HG03460 (cell line): ENCODE data around the gene OLAH.

Source experiments
- ATAC-seq: cut with Tn5 transposase; IDR thresholded peaks from one replicate; pipeline ENCODE4 v1.9.1; 2021; ENCODE audit not compliant: unreplicated experiment

OLAH gene

DNA sequence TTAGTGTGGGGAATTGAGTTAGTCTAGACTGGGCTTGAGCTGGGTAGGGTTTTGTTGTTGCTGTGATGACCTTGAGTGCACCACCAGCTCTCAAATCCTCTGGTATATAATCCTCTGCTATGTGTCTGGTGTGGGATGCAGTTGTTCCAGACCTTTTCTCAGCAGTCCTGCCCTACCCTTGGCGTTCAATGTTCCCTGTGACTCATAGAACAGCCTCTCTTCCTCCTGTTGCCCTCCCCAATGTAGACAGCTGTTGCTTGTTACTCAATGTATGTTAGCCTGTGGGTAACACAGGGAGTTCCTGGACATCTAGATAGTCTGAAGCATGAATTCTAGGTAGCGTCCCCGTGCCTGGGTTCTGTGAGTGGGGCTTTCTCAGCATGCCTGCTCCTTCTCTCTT, 25.1 kb downstream of the OLAH start:
- ATAC-seq: no peak

DNA sequence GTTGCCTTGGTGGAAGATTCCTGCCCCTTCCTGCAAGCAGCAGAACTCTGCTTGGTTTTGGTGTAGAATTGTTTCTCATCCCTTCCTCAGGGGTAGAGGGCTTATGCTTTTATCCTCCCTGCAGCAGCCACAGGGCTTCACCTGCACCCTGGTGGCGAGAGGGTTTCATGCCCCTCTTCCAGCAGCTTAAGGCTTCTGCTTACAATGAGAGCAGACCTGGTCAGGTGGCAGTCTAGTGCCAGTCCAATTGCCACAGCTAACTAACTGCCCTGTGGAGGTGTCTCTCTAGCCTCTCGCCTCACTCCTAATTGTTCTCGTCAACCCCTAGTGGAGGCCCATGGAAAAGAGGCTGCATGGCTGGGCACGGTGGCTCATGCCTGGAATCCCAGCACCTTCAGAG, 25.5 kb downstream of the OLAH start:
- ATAC-seq: no peak

DNA sequence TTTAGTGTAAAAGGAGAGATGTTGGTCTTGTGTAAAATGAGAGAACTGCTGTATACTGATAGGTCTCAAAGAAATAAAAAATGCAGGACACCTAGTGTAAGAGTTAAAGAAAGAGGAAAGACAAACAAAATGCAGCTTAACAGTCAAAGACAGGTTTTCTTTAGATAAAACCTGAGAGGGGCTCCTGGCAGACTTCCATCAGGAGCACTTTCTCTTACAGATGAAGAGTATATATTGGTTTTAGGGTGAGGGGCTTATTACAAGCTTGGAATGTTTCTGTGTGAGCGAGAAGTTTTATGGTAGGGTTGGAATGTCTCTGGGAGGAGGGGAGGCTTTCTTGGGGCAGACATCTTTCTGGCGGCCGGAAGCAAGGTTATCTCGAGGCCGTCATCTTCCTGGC, 28.6 kb downstream of the OLAH start:
- ATAC-seq: no peak

DNA sequence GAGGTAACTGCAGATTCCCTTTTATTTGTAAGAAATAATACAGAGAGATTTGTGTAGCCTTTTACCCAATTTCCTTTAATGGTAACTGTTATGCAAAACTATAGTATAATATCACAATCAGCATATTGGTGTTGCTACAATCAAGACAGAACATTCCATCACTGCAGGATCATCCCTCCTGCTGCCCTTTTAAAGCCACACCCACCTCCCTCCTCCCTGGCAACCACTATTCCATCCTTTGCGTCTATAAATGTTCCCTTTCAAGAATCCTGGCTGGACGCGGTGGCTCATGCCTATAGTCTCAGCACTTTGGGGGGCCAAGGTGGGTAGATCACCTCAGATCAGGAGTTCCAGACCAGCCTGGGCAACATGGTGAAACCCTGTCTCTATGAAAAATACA, 31.7 kb downstream of the OLAH start:
- ATAC-seq: no peak

DNA sequence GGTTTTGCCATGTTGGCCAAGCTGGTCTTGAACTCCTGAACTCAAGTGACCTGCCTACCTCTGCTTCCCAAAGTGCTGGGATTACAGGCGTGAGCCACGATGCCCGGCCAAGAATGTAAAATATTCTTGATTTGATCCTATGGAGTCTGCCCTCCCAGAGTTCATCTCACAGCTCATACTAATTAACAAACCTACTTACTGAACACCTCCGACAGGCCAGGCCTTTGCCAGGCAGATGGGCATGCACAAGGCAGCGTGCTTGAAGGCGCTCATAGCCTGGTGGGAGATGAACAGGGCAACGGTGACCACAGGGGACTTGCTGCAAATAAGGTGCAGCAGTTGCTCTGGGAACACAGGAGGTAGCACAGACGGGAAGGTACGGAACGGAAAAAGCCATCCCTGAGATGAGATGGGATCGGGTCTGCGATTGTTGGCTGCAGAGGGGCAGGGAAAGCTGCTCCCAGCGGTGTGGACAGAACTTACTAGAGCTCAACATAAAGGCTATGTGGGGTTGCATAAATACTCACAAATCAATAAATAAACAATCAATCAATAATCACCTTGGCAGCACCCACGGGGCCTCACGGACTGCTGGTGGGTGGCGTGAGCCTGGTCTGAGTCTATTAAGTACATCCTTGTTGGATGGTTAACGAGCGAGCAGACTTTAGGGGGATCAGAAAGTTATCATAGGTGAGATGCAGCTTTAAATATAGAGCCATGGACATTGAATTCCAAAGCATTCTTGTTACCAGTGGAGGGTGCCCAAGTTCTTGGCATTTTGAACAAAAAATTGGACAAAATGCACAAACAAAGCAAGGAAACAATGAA, 40.1 kb downstream of the OLAH start:
- ATAC-seq: no peak

DNA sequence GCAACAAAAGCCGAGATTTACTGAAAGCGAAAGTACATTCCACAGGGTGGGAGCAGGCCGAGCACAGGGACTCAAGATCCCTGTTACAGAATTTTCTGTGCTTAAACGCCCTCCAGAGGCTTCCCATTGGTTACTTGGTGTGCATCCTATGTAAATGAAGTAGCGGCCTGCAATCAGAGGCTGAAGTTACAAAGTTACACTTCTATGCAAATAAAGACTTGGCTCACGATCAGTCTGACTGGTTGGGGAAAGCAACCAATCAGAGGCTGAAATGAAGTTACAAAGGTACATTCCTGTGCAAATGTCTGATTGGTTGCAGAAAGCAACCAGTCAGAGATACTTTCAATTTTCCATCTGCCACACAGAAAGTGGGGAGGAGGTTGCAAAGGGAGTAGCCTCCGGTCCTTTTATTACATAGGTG, 40.8 kb downstream of the OLAH start:
- ATAC-seq: no peak

DNA sequence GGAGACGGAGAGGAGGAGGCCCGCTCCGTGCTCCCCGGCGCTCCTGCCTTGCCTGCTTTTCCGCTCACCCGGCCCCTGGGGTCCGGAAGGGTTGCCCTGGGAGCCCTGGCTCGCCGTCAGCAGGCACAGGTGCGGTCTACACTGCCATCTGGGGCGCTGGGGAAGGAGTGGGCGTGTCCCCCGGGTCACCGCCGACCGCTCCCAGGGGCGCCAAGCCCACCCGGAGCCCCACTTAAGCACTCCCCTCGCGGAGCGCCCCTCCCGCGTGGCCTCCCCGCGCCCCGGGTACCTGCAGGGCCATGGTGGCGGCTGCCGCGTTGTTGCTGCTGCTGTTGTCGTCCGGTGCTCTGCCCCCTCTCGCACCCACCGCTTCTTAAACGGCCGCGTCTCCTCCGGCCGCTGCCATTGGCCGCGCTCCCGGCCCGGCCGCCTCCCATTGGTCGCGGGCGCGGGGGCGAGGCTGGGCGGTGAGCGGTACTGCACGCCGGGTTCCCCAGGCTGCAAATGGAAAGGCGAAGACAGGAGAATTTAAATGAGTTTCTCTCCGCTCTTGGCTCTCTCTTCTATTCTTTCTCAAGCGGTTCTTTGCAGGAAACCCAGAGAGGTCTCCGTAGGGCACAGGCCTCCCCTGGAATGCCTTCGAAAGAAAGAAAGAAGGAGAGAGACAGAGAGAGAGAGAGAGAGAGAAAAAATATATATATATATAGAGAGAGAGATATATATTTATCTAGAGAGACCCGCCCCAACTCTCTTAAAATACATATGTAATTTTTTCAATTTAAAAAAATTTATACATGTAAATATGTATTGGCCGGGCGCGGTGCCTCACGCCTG, 44.9 kb downstream of the OLAH start, which contains the start of gene ACBD7:
Gene ACBD7 (minus strand): TSS at position 349 of the 834 bp plus-strand sequence. CDS start 48 bp downstream, at position 301.
- ATAC-seq: peak; percentile 99

DNA sequence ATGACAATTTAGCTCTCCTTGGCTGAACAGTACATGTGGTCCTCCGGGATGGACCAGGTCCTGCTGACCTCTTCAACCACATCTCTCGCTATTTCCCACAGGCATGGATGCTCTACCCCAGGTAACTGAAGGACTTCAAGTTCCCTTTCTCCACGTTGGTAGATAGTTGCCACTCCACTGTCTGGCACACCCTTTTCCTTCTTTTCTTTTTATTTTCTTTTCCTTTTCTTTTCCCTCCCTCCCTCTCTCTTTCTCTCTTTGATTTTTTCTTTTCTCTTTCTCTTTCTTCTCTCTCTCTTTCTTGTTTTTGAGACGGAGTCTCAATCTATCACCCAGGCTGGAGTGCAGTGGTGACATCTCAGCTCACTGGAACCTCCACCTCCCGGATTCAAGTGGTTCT, 47.7 kb downstream of the OLAH start:
- ATAC-seq: no peak

DNA sequence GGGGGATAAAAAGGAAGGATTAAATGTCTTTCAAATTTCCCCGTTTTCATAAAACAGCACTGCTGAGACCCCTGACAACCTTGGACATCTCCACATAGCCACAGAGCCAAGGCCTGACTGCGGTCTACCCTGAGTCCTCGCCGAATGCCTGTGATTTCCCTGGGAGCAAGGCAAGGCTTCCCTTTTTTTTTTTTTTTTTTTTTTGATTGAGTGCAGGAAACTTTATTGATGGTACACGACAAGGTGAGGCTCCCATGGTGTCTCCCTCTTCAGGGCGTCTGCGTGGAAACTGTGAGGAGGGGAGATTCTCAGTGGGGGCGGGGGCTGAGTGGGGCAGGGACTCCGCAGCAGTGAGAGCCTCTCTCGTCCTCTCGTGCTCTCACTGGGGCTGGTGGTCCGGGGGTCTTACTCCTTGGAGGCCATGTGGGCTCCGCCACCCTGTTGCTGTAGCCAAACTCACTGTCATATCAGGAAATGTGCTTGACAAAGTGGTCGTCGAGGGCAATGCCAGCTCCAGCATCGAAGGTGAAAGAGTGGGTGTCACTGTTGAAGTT, 49.2 kb downstream of the OLAH start:
- no peak for ATAC-seq

DNA sequence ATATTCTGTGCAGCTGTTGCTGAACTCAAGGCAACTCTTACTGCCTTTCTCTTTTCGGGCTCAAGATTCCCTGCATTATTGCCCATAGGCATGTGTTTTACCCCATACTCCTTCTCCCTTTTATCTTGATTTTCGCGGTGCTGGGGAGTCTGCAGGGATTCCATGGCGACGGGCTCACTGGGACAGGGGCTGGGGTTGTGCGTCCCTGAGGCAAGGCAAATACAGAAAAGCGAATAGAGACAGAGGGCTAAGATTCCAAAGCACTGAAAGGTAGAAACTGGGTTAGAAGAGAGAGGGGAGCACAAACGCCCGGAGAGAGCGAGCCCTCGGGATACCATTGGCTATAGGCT, 52.9 kb downstream of the OLAH start:
- peak; percentile 15 for ATAC-seq

DNA sequence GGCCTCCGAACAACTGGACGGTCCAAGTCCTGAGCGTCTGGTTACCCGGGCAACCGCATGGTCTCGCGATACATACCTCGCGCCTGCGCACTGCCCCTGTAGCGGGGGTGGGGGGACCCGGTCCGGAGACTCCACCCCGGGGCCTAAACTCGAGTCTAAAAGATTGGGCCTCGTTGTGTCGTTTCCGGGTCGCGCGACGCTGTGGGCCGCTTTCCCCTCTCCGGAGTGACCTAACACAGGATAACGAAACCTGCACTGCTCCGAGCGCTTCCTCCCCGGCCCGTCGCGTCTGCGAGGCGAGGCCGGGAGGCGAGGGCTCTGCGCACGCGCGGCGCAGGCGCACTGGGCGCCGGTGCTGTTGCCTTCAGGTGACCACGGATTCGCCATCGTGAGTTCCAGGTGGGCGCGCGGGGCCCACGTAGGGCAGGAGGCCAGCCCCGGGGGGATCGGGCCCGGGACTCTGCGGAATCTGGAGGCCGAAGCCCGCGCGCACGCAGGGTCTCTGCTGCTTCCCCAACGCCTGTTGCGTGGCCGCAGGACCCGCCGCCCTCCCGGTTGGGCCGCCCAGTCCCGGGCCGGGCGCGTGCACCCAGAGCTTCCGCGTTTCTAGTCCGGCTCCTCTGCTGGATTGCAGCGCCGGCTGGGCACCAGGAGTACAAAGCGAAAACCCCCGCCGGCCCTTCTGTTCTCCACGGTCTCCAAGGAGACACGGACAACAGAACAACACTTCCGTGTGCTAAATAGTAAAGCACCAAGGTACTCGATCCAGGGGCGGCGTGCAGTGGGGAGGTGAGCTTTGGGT, 53.5 kb downstream of the OLAH start, which contains the start of gene RPP38:
Gene RPP38 (plus strand): TSS at position 345 of the 802 bp plus-strand sequence. CDS start 5,960 bp downstream, outside the sequence.
- peak; percentile 84 for ATAC-seq

DNA sequence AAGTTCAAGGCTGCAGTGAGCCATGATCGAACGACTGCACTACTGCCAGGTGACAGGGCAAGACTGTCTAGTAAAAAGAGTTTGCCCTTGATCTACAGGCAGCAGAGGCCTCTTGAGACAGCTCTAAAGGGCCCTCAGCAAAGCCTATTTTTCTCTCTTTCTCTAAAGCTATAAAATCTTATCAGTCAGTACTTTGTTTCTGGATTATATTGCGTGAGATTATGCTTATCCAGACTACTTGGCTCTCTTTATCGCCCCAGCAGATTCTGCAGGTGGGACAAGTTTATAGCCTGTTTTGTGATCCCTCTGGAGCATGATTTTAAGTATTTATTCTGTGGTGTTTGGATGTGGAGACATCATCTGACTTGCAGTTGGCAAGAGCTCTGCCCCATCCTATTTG, 56.1 kb downstream of the OLAH start:
- no peak for ATAC-seq

DNA sequence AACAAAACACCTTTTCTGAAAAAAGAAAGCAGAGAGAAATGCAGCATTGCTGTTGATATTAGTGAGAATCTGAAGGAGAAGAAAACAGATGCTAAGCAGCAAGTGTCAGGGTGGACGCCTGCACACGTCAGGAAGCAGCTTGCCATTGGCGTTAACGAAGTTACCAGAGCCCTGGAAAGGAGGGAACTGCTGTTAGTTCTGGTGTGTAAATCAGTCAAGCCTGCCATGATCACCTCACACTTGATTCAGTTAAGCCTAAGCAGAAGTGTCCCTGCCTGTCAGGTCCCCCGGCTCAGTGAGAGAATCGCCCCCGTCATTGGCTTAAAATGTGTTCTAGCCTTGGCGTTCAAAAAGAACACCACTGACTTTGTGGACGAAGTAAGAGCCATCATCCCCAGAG, 59.8 kb downstream of the OLAH start:
- no peak for ATAC-seq

DNA sequence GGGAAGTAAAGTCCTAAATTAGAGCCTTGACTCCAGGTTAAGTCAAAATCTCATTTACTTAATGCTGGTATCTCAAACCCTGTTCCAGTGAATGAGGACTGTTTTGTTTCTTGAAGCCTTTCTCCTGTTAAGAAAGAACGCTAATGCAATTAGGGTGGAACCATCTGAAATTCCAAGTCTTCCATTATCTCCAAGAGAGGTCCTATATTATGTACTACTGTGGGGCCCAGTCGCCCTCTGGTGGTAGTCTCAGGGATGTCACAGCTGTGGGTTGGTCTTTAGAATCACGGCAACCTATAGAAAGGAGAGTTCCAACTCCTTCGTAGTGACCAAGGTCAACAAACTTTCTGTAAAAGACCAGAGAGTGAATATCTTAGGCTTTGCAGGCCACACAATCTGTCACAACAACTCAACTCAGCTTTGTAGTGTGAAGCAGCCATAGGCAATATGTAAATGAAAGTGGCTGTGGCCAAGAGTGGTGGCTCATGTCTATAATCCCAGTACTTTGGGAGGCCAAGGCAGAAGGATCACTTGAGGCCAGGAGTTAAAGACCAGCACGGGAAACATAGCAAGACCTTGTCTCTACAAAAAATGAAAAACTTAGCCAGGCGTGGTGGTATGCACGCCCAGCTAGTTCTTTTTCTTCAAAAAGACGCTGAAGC, 62.7 kb downstream of the OLAH start:
- no peak for ATAC-seq

DNA sequence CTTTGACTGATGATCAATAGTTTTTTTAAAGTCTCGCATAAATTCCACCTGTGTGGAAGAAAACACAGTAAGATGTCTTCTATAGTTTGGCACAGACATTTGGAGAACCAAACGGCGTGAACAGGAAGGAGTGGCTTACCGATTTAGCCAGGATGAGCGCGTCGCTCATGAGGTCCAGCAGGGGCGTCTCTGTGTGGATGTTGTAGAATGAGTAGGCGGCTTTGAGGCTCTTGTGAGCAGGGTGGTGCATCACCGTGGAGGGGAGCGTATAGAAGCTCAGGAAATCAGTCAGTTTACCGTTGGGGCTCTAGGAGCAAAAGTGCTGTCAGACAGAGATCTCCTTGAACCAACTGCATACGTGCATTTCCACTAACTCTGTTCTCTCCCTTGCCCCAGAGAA, 68.9 kb downstream of the OLAH start:
- no peak for ATAC-seq

DNA sequence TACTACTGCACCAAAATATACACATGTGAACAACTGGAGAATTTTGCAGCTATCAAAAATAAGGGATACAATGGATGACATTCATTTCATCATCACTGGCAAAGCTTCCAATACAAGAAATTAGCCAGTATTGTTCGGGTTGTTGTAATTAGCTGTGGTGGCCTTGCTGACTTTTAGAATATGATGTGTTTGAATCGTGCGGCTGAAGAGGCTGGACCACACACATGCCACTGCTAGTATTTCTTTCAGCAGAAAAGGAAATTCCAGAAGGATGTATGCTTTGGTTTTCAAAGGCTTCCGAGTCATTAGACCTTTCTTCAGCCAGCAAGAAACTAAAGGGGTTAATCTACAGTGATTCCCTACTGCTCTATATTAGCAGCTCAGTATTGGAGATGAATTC, 70.0 kb downstream of the OLAH start:
- ATAC-seq: no peak

DNA sequence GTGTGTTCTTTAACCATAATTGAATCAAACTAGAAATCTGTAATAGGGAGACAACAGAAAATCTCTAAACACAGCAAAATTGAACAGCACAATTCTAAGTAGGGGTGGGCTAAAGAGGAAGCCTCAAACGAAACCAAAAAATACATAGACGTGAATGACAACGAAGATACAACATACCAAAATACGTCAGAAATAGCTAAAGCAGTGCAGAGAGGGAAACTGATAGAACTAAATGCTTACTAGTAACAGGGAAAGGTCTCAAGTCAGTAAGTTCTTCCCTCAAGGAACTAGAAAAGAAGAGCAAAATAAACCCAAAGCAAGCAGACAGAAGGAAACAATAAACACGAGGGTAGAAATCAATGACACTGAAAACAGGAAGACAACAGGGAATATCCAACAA, 72.5 kb downstream of the OLAH start:
- no peak for ATAC-seq

DNA sequence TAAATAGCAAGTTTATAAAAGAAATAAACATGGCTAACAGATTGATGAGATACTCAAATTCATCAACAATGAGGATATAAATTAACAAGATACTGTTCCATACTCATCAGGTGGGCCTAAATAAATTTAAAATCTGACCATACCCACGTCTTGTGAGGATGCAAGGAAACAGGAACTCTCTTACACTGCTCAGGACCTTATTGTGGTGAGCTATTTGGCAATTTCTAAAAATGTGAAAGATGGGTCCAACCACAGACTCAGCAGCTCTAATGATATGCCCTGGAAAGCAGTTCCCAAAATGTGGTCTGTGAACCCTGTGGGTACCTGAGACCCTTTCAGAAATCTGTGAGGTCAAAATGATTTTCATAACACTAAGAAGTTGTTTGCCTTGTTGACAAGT, 74.9 kb downstream of the OLAH start:
- ATAC-seq: no peak

DNA sequence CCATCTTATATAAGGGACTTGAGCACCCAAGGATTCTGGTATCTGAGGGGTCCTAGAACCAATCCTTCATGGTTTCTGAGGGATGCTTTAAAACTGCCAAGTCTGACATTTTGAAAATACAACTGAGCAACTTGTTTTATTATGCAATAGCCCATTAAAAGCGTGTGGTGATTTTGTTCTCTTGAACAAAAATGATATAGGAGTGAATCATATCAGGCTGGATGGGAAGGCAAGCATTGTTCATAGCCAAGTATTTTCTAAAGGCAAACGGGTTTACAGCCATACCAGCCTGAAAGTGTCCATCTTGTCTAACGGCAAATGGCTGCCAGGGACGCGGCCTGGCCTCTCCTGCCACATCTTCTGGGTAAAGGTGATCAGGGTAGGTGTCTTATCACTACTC, 76.8 kb downstream of the OLAH start:
- no peak for ATAC-seq

DNA sequence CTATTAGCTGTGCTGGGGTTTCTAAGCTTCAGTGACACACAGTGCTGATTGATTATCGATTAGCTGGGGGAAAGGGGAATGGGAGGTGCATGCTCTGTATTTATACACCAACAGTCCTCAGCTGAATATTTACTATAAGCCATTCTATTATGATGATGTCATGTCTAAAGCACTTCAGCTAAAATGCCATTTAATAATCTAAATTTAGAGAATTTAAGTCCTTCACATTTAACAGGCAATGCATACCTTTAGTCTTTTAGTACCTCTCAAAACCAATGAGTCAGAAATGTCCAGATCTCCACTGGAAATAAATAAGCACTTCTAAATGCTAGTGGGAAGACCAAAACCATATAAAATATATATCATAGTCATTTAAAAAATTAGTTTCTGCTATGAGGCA, 78.0 kb downstream of the OLAH start:
- ATAC-seq: no peak
